ENCODE measurements around the gene KIF5A.
"Not testable (repeated sequence)": the region's sequence is repeated elsewhere in the genome, so short reads cannot be mapped to it uniquely, and the experiment has no call there.

Gene KIF5A

DNA sequence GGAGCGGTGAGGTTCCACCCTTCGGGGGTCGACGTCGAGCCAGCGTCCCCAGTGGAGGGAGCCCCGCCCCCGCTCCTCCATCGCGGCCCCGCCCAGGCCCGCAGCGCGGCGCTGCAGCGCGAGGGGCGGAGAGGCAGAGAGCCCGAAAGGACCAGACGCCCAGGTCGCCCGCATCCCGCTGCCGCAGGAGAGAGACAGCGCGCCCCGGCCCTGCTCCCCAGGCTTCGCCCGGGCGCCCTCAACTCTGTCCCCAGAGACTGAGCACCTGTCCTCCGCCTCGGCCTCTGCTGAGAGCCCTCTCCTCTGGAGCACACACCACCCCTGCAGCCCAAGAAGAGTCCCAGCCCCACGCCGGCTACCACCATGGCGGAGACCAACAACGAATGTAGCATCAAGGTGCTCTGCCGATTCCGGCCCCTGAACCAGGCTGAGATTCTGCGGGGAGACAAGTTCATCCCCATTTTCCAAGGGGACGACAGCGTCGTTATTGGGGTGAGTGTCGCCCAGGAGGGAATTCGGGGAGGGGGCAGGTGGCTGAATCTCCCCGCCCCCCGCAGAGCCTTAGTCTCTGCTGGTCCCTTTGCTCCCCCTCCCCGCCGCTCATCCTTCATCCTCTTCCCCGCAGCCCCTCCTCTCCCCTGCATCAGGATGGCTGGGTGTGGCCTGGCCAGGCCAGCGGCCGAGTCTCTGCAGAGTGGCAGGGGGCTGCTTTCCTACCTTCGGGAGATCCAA, at the start of gene KIF5A:
Gene KIF5A, plus strand, starts transcription at position 136 of the 732 bp plus-strand sequence. Its CDS starts 228 bp downstream, at position 364.
- no peak within 1 kb of the TSS for H3K27ac ChIP-seq
- CTCF ChIA-PET: no interaction called here
- DNase-seq (ENCODE audit: low spot score): peak; percentile 20
- TF ChIP-seq, protein P1, sequence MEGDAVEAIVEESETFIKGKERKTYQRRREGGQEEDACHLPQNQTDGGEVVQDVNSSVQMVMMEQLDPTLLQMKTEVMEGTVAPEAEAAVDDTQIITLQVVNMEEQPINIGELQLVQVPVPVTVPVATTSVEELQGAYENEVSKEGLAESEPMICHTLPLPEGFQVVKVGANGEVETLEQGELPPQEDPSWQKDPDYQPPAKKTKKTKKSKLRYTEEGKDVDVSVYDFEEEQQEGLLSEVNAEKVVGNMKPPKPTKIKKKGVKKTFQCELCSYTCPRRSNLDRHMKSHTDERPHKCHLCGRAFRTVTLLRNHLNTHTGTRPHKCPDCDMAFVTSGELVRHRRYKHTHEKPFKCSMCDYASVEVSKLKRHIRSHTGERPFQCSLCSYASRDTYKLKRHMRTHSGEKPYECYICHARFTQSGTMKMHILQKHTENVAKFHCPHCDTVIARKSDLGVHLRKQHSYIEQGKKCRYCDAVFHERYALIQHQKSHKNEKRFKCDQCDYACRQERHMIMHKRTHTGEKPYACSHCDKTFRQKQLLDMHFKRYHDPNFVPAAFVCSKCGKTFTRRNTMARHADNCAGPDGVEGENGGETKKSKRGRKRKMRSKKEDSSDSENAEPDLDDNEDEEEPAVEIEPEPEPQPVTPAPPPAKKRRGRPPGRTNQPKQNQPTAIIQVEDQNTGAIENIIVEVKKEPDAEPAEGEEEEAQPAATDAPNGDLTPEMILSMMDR (conservative IDR thresholded peaks at IDR 0.05; ENCODE audit: low read depth): no peak
- POLR2A ChIA-PET (ENCODE audit: low non-redundant PET): no interaction called here

DNA sequence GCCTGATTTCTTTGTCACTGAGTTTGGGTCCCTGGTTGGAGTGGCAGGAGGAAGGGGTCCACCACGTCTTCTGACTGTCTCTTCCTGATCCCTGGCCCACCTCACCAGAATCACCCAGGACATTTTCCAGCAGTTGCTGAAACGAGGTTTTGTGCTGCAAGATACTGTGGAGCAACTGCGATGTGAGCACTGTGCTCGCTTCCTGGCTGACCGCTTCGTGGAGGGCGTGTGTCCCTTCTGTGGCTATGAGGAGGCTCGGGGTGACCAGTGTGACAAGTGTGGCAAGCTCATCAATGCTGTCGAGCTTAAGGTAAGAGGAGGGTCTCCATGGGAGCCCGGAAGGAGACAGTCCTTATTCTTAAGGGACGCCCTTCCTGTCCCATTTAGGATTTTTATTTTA, 49.6 kb upstream of the KIF5A start:
- H3K27ac ChIP-seq: no peak overlapping the region
- POLR2A ChIA-PET (ENCODE audit: low non-redundant PET): no interaction called here
- TF ChIP-seq, protein P1 (conservative IDR thresholded peaks at IDR 0.05; ENCODE audit: low read depth): no peak
- CTCF ChIA-PET: no interaction called here
- DNase-seq (ENCODE audit: low spot score): no peak

DNA sequence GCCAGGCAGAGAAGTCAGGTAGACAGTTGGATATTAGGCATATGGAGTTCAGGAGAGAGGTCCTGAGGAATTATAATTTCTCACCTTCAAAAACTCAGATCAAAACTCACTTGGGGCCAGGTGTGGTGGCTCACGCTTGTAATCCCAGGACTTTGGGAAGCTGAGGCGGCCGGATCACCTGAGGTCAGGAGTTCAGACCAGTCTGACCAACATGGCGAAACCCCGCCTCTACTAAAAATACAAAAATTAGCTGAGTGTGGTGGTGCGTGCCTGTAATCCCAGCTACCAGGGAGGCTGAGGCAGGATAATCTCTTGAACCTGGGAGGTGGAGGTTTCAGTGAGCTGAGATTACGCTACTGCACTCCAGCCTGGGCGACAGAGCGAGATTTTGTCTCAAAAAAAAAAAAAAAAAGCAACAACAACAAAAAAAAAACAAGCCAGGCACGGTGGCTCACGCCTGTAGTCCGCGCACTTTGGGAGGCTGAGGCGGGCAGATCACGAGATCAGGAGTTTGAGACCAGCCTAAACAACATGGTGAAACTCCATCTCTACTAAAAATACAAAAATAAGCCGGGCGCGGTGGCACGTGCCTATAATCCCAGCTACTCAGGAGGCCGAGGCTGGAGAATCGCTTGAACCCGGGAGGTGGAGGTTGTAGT, 47.4 kb upstream of the KIF5A start:
- POLR2A ChIA-PET (ENCODE audit: low non-redundant PET); H3K27ac ChIP-seq; CTCF ChIA-PET; DNase-seq (ENCODE audit: low spot score): not testable (repeated sequence)

DNA sequence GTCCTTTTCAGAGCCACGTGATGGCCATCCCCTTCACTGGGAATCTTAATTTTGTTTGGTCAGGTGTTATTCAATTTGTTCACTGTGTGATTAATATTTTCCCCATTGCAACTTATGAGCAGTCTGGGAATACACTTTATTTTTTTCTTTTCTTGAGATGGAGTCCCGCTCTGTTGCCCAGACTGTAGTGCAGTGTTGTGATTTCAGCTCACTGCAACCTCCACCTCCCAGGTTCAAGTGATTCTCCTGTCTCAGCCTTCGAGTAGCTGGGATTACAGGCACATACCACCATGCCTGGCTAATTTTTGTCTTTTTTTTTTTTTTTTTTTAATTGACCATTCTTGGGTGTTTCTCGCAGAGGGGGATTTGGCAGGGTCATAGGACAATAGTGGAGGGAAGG, 43.3 kb upstream of the KIF5A start:
- CTCF ChIA-PET; DNase-seq (ENCODE audit: low spot score); H3K27ac ChIP-seq; POLR2A ChIA-PET (ENCODE audit: low non-redundant PET): not testable (repeated sequence)

DNA sequence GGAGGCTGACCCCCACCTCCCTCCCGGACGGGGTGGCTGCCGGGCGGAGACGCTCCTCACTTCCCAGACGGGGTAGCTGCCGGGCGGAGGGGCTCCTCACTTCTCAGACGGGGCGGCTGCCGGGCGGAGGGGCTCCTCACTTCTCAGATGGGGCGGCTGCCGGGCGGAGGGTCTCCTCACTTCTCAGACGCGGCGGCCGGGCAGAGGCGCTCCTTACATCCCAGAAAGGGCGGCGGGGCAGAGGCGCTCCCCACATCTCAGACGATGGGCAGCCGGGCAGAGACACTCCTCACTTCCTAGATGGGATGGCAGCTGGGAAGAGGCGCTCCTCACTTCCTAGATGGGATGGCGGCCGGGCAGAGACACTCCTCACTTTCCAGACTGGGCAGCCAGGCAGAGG, 42.0 kb upstream of the KIF5A start:
- CTCF ChIA-PET; DNase-seq (ENCODE audit: low spot score); POLR2A ChIA-PET (ENCODE audit: low non-redundant PET): not testable (repeated sequence)

DNA sequence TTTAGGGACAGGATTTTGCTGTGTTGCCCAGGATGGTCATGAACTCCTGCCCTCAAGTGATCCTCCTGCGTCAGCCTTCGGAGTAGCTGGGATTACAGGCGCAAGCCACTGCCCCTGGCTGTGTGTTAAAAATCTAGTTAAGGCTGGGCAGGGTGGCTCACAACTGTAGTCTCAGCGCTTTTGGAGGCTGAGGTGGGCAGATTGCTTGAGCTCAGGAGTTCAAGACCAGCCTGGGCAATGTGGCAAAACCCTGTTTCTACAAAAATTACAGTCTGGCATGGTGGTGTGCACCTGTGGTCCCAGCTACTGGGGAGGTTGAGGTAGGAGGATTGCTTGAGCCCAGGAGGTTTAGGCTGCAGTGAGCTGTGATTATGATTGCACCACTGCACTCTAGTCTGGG, 38.7 kb upstream of the KIF5A start:
- CTCF ChIA-PET: interaction anchor here (0.7 kb wide), 1 partner anchor 21 kb away, joined by 3 read pairs; no protein-coding TSS in a partner anchor
- no peak for DNase-seq (ENCODE audit: low spot score)
- POLR2A ChIA-PET (ENCODE audit: low non-redundant PET): no interaction called here
- H3K27ac ChIP-seq: peak overlapping the region; percentile 61
- TF ChIP-seq, protein P1 (conservative IDR thresholded peaks at IDR 0.05; ENCODE audit: low read depth): no peak

More for the DNA sequence above, 42.0 kb upstream of the KIF5A start:
- H3K27ac ChIP-seq: not testable (repeated sequence)

DNA sequence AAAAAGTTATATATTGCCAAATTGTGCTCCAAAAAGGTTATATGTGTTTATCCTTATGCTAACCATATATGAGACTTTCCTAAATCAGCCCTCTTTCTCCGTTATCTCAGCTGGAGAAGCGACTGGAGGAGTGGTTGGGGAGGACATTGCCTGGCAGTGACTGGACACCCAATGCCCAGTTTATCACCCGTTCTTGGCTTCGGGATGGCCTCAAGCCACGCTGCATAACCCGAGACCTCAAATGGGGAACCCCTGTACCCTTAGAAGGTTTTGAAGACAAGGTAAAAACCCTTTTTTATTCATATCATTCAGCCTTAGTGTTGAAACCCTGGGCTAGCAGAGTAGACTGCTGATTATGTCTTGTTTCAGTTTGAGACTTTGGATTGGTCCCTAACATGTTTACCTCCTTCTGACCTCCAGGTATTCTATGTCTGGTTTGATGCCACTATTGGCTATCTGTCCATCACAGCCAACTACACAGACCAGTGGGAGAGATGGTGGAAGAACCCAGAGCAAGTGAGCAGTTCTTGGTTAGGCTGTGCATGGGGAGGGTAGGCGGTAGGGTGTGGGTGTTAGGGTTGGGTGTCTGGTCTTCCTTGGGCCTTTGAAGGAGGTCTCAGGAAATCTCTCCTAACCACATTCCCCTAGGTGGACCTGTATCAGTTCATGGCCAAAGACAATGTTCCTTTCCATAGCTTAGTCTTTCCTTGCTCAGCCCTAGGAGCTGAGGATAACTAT, 38.1 kb upstream of the KIF5A start:
- ChIA-PET POLR2A (ENCODE audit: low non-redundant PET) (no interaction called here), CTCF (interaction anchor here (0.7 kb wide), 1 partner anchor 20 kb away, joined by 3 read pairs; no protein-coding TSS in a partner anchor)
- TF ChIP-seq, protein P1 (conservative IDR thresholded peaks at IDR 0.05; ENCODE audit: low read depth): no peak
- peak overlapping the region; percentile 61; the same call in 1 of the 2 replicates for H3K27ac ChIP-seq
- DNase-seq (ENCODE audit: low spot score): no peak

DNA sequence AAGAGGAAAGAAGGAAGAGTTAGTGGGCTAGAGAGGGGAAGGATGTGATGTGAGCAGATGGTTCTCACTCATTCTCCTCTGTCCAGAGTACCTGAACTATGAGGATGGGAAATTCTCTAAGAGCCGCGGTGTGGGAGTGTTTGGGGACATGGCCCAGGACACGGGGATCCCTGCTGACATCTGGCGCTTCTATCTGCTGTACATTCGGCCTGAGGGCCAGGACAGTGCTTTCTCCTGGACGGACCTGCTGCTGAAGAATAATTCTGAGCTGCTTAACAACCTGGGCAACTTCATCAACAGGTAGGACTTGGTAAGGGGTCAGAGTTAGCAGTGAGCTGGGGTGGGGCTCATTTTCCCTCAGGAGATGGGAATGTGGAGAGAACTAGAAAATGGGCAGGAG, 37.2 kb upstream of the KIF5A start:
- ChIA-PET POLR2A (ENCODE audit: low non-redundant PET) (no interaction called here), CTCF (no interaction called here)
- TF ChIP-seq, protein P1 (conservative IDR thresholded peaks at IDR 0.05; ENCODE audit: low read depth): no peak
- no peak for DNase-seq (ENCODE audit: low spot score)
- peak overlapping the region; percentile 37; the same call in 1 of the 2 replicates for H3K27ac ChIP-seq

Measured in RWPE1 (cell line).